Astrocyte (in vitro differentiated cells and primary cell): ENCODE measurements around the gene THBS4. TPM values are rescaled to one million over a fixed set of nuclear protein-coding genes. Genes with fewer than 3 reads are reported as not detected.

ENCODE experiments used
- DNase-seq: peaks from one replicate; pipeline ENCODE4 v3.0.0-alpha.2; 2010; ENCODE audit warnings: low read depth
- FAIRE-seq: peaks from 2 replicates; lab custom pipeline; 2011; peaks lifted over from hg19 to GRCh38; lab: Jason Lieb, UNC
- H2AFZ ChIP-seq: 2 replicates; pipeline ENCODE4 v1.6.0; 2012; ENCODE audit warnings: low read depth, low read length, inconsistent platforms
- H3K27ac ChIP-seq: 2 replicates; pipeline ENCODE4 v1.5.1; 2011; ENCODE audit warnings: low read depth, low read length, inconsistent platforms
- H3K27me3 ChIP-seq: 2 replicates; pipeline ENCODE4 v1.6.0; 2011; ENCODE audit warnings: low read length, inconsistent platforms; ENCODE audit not compliant: insufficient read depth
- H3K36me3 ChIP-seq: 2 replicates; pipeline ENCODE4 v1.5.1; 2011; ENCODE audit warnings: low read length, inconsistent platforms; ENCODE audit not compliant: insufficient read depth
- H3K4me1 ChIP-seq: 2 replicates; pipeline ENCODE4 v1.5.1; 2011; ENCODE audit warnings: low read length, inconsistent platforms; ENCODE audit not compliant: insufficient read depth
- H3K4me2 ChIP-seq: 2 replicates; pipeline ENCODE4 v1.6.0; 2012; ENCODE audit warnings: low read length, inconsistent platforms
- H3K4me3 ChIP-seq: 2 replicates; pipeline ENCODE4 v1.5.1; 2011; ENCODE audit warnings: low read depth, mild to moderate bottlenecking, low read length, inconsistent platforms; ENCODE audit not compliant: insufficient read depth
- H3K79me2 ChIP-seq: 2 replicates; pipeline ENCODE4 v1.6.0; 2012; ENCODE audit warnings: mild to moderate bottlenecking, low read length, inconsistent platforms; ENCODE audit not compliant: insufficient read depth
- H3K9ac ChIP-seq: 2 replicates; pipeline ENCODE4 v1.6.0; 2012; ENCODE audit warnings: mild to moderate bottlenecking, low read length, inconsistent platforms
- H3K9me3 ChIP-seq: 2 replicates; pipeline ENCODE4 v1.5.1; 2012; ENCODE audit warnings: low read depth, mild to moderate bottlenecking, low read length, inconsistent platforms; ENCODE audit not compliant: insufficient read depth
- H4K20me1 ChIP-seq: 2 replicates; pipeline ENCODE4 v1.6.0; 2012; ENCODE audit warnings: low read length, inconsistent platforms; ENCODE audit not compliant: insufficient read depth
- H3K27ac Mint-ChIP-seq: one replicate; pipeline ENCODE4 v1.8.0; 2021; ENCODE audit warnings: mild to moderate bottlenecking, mixed read lengths; ENCODE audit not compliant: unreplicated experiment
- H3K27me3 Mint-ChIP-seq: one replicate; pipeline ENCODE4 v1.8.0; 2021; ENCODE audit warnings: low read depth, mixed read lengths; ENCODE audit not compliant: unreplicated experiment
- H3K36me3 Mint-ChIP-seq: one replicate; pipeline ENCODE4 v1.8.0; 2021; ENCODE audit warnings: low read depth, mixed read lengths; ENCODE audit not compliant: unreplicated experiment
- H3K4me1 Mint-ChIP-seq: one replicate; pipeline ENCODE4 v1.8.0; 2021; ENCODE audit warnings: low read depth, mixed read lengths; ENCODE audit not compliant: unreplicated experiment
- H3K4me3 Mint-ChIP-seq: one replicate; pipeline ENCODE4 v1.8.0; 2021; ENCODE audit warnings: mild to moderate bottlenecking, moderate library complexity, mixed read lengths; ENCODE audit not compliant: unreplicated experiment
- H3K9me3 Mint-ChIP-seq: one replicate; pipeline ENCODE4 v1.8.0; 2021; ENCODE audit warnings: mild to moderate bottlenecking, mixed read lengths; ENCODE audit not compliant: unreplicated experiment
- CTCF ChIP-seq: IDR thresholded peaks from 2 replicates; pipeline ENCODE4 v1.5.1; 2011; ENCODE audit warnings: low read depth, mild to moderate bottlenecking, inconsistent platforms, low read length, moderate library complexity; ENCODE audit not compliant: insufficient read depth
- EZH2 ChIP-seq: IDR thresholded peaks from 2 replicates; pipeline ENCODE4 v1.6.1; 2012; ENCODE audit warnings: mild to moderate bottlenecking, low read length, inconsistent platforms; ENCODE audit not compliant: insufficient read depth
- total RNA-seq: library from RNA; stranded (reverse); gene quantifications from 2 replicates; pipeline ENCODE4 v1.2.1, GENCODE V29; 2021

The THBS4 gene
- total RNA-seq, 1 donor from 2014 or later, result 1.1 TPM

DNA sequence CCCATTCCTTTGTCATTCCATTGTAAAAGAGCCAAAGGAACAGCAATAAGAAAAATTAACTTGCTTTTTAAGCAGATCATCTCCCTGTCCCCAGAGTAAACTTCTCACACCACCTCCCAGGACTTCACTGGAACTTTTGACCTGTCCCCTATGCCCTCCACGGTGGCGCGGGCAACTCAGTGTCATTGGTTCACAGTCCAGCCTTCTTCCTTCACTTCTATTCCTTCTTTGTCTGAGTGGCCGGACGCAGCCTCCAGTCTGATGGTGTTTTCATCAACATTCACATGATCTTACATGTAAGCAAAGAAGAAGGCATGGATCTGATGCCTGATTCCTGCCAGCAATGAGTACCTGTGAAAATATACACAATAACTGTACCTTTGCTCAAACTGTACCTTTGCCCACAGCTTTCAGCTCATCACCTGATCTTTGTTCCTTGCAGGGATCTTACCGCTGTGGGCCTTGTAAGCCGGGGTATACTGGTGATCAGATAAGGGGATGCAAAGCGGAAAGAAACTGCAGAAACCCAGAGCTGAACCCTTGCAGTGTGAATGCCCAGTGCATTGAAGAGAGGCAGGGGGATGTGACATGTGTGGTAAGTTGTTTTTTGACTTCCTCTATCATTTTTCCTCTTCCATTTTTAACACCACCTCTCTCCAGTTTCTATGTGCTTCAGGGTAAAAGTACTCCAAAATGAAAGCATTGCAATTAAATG, 32.5 kb downstream of the THBS4 start:
- H3K4me3 ChIP-seq, result no peak overlapping the region
- no peaks in the 10 kb centered on the region for H4K20me1 ChIP-seq
- no peak overlapping the region for H3K27ac Mint-ChIP-seq
- H3K27me3 ChIP-seq, result peaks cover 2% of the 10 kb centered on the region
- no peaks in the 10 kb centered on the region for H3K27me3 Mint-ChIP-seq
- H3K9me3 ChIP-seq, result no peaks in the 10 kb centered on the region
- no peaks in the 10 kb centered on the region for H3K79me2 ChIP-seq
- no peak for FAIRE-seq
- no peak overlapping the region for H3K4me3 Mint-ChIP-seq
- no peak overlapping the region for H2AFZ ChIP-seq
- no peaks in the 10 kb centered on the region for H3K36me3 Mint-ChIP-seq
- no peak overlapping the region for H3K9ac ChIP-seq
- DNase-seq, result no peak
- H3K4me1 ChIP-seq, result peaks cover 5% of the 10 kb centered on the region
- H3K27ac ChIP-seq, result no peak overlapping the region
- H3K4me1 Mint-ChIP-seq, result peaks cover 1% of the 10 kb centered on the region
- H3K9me3 Mint-ChIP-seq, result no peaks in the 10 kb centered on the region
- TF ChIP-seq EZH2 (no peak), CTCF (no peak)
- no peak overlapping the region for H3K4me2 ChIP-seq
- no peaks in the 10 kb centered on the region for H3K36me3 ChIP-seq

- H3K4me3 Mint-ChIP-seq, result no peak overlapping the region
- H3K27me3 Mint-ChIP-seq, result peaks cover 2% of the 10 kb centered on the region
- TF ChIP-seq EZH2 (no peak), CTCF (no peak)
- H3K36me3 ChIP-seq, result no peaks in the 10 kb centered on the region
- no peaks in the 10 kb centered on the region for H3K79me2 ChIP-seq
- H3K4me3 ChIP-seq, result no peak overlapping the region
- no peak overlapping the region for H3K4me2 ChIP-seq
- peaks cover 2% of the 10 kb centered on the region for H3K27me3 ChIP-seq
- no peaks in the 10 kb centered on the region for H4K20me1 ChIP-seq
- no peak overlapping the region for H2AFZ ChIP-seq
- H3K9ac ChIP-seq, result no peak overlapping the region
- peaks cover 8% of the 10 kb centered on the region for H3K4me1 ChIP-seq
- H3K27ac ChIP-seq, result no peak overlapping the region
- H3K27ac Mint-ChIP-seq, result no peak overlapping the region
- no peak for DNase-seq
- H3K36me3 Mint-ChIP-seq, result no peaks in the 10 kb centered on the region
- peaks cover 1% of the 10 kb centered on the region for H3K4me1 Mint-ChIP-seq
- no peak for FAIRE-seq
- no peaks in the 10 kb centered on the region for H3K9me3 Mint-ChIP-seq
- H3K9me3 ChIP-seq, result no peaks in the 10 kb centered on the region
Measured at GRCh38 chr5:80068246-80068636, 33.1 kb downstream of the THBS4 start.

DNA sequence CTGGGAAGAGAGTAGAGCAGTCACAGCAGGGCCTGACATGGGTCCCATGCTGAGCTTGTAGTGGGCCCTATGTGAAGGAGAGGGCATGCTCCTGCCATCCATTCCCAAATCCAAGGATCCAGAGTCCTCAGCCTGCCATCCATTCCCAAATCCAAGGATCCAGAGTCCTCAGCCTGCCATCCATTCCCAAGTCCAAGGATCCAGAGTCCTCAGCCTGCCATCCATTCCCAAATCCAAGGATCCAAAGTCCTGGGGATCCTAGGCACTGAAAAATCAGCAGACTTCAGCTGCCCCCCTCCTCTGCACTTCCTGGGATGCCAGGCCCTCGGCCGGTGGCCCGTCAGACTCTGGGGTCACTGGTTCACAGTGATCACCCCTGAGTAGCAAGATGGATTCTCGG, 33.6 kb downstream of the THBS4 start:
- Histone ChIP-seq H3K4me3 (no peak overlapping the region), H2AFZ (no peak overlapping the region), H4K20me1 (no peaks in the 10 kb centered on the region), H3K9ac (no peak overlapping the region), H3K4me1 (peaks cover 8% of the 10 kb centered on the region), H3K27me3 (peaks cover 2% of the 10 kb centered on the region), H3K36me3 (no peaks in the 10 kb centered on the region), H3K4me2 (no peak overlapping the region), H3K9me3 (no peaks in the 10 kb centered on the region), H3K27ac (no peak overlapping the region), H3K79me2 (no peaks in the 10 kb centered on the region)
- peaks cover 4% of the 10 kb centered on the region for H3K27me3 Mint-ChIP-seq
- H3K4me3 Mint-ChIP-seq, result no peak overlapping the region
- no peak for TF ChIP-seq CTCF
- TF ChIP-seq EZH2, result no peak
- no peaks in the 10 kb centered on the region for H3K36me3 Mint-ChIP-seq
- no peak overlapping the region for H3K27ac Mint-ChIP-seq
- no peak for FAIRE-seq
- peaks cover 1% of the 10 kb centered on the region for H3K4me1 Mint-ChIP-seq
- DNase-seq, result no peak
- H3K9me3 Mint-ChIP-seq, result no peaks in the 10 kb centered on the region
